Measurements from ENCODE around the gene IFIT3. TPM values are rescaled to one million over a fixed set of nuclear protein-coding genes. Genes with fewer than 3 reads are reported as not detected.
"Not testable (repeated sequence)": the region's sequence is repeated elsewhere in the genome, so short reads cannot be mapped to it uniquely, and the experiment has no call there.

The IFIT3 gene
- total RNA-seq, 1 donor from 2014 or later, result not detected

GRCh38 chr10:89281606-89282395 lies 46.0 kb upstream of the IFIT3 start:
- TF ChIP-seq CTCF (IDR thresholded peaks at IDR 0.05; ENCODE audit: unreplicated experiment), result no peak
- H3K27me3 Mint-ChIP-seq, result no peaks in the 10 kb centered on the region
- H3K4me1 Mint-ChIP-seq (ENCODE audit: low read depth), result peaks cover 14% of the 10 kb centered on the region
- no peak overlapping the region for H3K4me3 Mint-ChIP-seq (ENCODE audit: low read depth)
- H3K27ac Mint-ChIP-seq, result no peak overlapping the region
- H3K9me3 Mint-ChIP-seq (ENCODE audit: low read depth), result no peaks in the 10 kb centered on the region
- no peak for DNase-seq (ENCODE audit: low spot score, unreplicated experiment)
- no peaks in the 10 kb centered on the region for H3K36me3 Mint-ChIP-seq (ENCODE audit: insufficient read depth)

GRCh38 chr10:89283025-89283935 lies 44.5 kb upstream of the IFIT3 start:
- H3K27me3 Mint-ChIP-seq, result no peaks in the 10 kb centered on the region
- no peaks in the 10 kb centered on the region for H3K36me3 Mint-ChIP-seq (ENCODE audit: insufficient read depth)
- H3K4me3 Mint-ChIP-seq (ENCODE audit: low read depth), result no peak overlapping the region
- peak overlapping the region; percentile 39 for H3K27ac Mint-ChIP-seq
- no peak for TF ChIP-seq CTCF (IDR thresholded peaks at IDR 0.05; ENCODE audit: unreplicated experiment)
- H3K9me3 Mint-ChIP-seq (ENCODE audit: low read depth), result no peaks in the 10 kb centered on the region
- DNase-seq (ENCODE audit: low spot score, unreplicated experiment), result no peak
- peaks cover 8% of the 10 kb centered on the region for H3K4me1 Mint-ChIP-seq (ENCODE audit: low read depth)

- Mint-ChIP-seq H3K4me1 (ENCODE audit: low read depth) (peaks cover 8% of the 10 kb centered on the region), H3K36me3 (ENCODE audit: insufficient read depth) (no peaks in the 10 kb centered on the region), H3K27me3 (no peaks in the 10 kb centered on the region), H3K27ac (peak overlapping the region; percentile 43), H3K9me3 (ENCODE audit: low read depth) (no peaks in the 10 kb centered on the region), H3K4me3 (ENCODE audit: low read depth) (no peak overlapping the region)
- no peak for DNase-seq (ENCODE audit: low spot score, unreplicated experiment)
- TF ChIP-seq CTCF (IDR thresholded peaks at IDR 0.05; ENCODE audit: unreplicated experiment), result no peak
Measured at GRCh38 chr10:89283936-89284475, 43.8 kb upstream of the IFIT3 start.

GRCh38 chr10:89284711-89285110 lies 43.1 kb upstream of the IFIT3 start:
- not testable (repeated sequence) for H3K27ac Mint-ChIP-seq; H3K36me3 Mint-ChIP-seq (ENCODE audit: insufficient read depth); H3K9me3 Mint-ChIP-seq (ENCODE audit: low read depth)

GRCh38 chr10:89285303-89285702 lies 42.5 kb upstream of the IFIT3 start:
- H3K4me3 Mint-ChIP-seq (ENCODE audit: low read depth); H3K27ac Mint-ChIP-seq; H3K36me3 Mint-ChIP-seq (ENCODE audit: insufficient read depth): not testable (repeated sequence)

More at GRCh38 chr10:89284711-89285110, 43.1 kb upstream of the IFIT3 start:
- DNase-seq (ENCODE audit: low spot score, unreplicated experiment); H3K4me3 Mint-ChIP-seq (ENCODE audit: low read depth); H3K4me1 Mint-ChIP-seq (ENCODE audit: low read depth); H3K27me3 Mint-ChIP-seq: not testable (repeated sequence)

GRCh38 chr10:89294721-89295239 lies 33.0 kb upstream of the IFIT3 start:
- Mint-ChIP-seq H3K4me1 (ENCODE audit: low read depth) (no peaks in the 10 kb centered on the region), H3K4me3 (ENCODE audit: low read depth) (no peak overlapping the region), H3K27me3 (no peaks in the 10 kb centered on the region), H3K36me3 (ENCODE audit: insufficient read depth) (no peaks in the 10 kb centered on the region), H3K9me3 (ENCODE audit: low read depth) (peaks cover 4% of the 10 kb centered on the region), H3K27ac (no peak overlapping the region)
- TF ChIP-seq CTCF (IDR thresholded peaks at IDR 0.05; ENCODE audit: unreplicated experiment), result no peak
- DNase-seq (ENCODE audit: low spot score, unreplicated experiment), result no peak

More at GRCh38 chr10:89285303-89285702, 42.5 kb upstream of the IFIT3 start:
- not testable (repeated sequence) for DNase-seq (ENCODE audit: low spot score, unreplicated experiment); H3K9me3 Mint-ChIP-seq (ENCODE audit: low read depth); H3K27me3 Mint-ChIP-seq; H3K4me1 Mint-ChIP-seq (ENCODE audit: low read depth)
